ENCODE results near the gene PHEX. TPM values are rescaled to one million over a fixed set of nuclear protein-coding genes. Genes with fewer than 3 reads are reported as not detected.

PHEX gene
- total RNA-seq, 8 experiments from 2014 or later: 0.16 to 1.4 (median 0.27) TPM

Other genes starting within 250 kb of the PHEX start
- gene MBTPS2, start 192.7 kb upstream of the PHEX start, total RNA-seq: 10 to 100 TPM in 6 of 8 experiments, 1 to 10 TPM in 2; 9.6 to 20.3 (median 13.1) TPM
- gene YY2, start 176.3 kb upstream of the PHEX start, total RNA-seq: 1 to 10 TPM in 5 of 8 experiments, under 1 TPM in 3; 0.73 to 6.4 (median 1.6) TPM
- gene SMS, start 91.6 kb upstream of the PHEX start, total RNA-seq: 100 to 1,000 TPM in 2 of 8 experiments, 10 to 100 TPM in 6; 15.9 to 158 (median 72.3) TPM
- not detected for gene CBLL2, start 240.6 kb downstream of the PHEX start, total RNA-seq